Measurements from ENCODE around the gene FAM13A.

FAM13A gene

DNA sequence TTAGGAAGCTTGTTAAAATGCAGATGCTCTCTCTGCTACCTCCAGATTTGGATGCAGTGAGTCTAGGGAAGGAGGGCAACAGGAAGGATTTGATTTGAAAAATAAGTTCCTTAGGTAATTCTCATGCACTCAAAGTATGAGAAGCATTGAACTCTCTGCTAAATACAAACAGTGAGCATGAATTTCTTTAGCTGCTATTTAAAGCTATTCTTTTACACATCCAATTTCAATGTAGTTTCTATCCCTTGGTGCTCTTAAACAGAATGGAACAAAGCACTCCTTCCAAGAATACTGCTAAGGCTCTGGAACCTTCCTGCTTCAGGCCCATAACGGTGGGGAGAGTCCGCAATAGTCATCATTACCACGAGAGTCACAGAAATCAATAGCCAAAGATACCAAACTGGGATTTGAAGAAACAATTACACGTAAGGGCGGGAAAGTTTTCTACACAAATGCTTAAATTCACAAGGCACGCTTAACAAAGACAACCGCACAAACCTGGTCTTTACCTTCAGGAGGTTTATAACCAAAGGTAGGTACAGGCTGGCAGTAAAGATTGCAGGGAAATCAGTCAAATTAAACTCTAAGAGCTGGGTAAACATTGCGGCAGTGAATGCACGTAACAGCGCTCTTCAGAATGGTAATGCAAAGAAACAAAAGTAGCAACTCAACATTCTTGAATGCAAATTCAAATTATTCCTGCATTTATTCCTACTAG is 236.1 kb downstream of the FAM13A start:
- no peak for DNase-seq (ENCODE audit: low read depth)
- TF ChIP-seq, protein P1, sequence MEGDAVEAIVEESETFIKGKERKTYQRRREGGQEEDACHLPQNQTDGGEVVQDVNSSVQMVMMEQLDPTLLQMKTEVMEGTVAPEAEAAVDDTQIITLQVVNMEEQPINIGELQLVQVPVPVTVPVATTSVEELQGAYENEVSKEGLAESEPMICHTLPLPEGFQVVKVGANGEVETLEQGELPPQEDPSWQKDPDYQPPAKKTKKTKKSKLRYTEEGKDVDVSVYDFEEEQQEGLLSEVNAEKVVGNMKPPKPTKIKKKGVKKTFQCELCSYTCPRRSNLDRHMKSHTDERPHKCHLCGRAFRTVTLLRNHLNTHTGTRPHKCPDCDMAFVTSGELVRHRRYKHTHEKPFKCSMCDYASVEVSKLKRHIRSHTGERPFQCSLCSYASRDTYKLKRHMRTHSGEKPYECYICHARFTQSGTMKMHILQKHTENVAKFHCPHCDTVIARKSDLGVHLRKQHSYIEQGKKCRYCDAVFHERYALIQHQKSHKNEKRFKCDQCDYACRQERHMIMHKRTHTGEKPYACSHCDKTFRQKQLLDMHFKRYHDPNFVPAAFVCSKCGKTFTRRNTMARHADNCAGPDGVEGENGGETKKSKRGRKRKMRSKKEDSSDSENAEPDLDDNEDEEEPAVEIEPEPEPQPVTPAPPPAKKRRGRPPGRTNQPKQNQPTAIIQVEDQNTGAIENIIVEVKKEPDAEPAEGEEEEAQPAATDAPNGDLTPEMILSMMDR (IDR thresholded peaks at IDR 0.05; ENCODE audit: control insufficient read depth, insufficient read depth, low read depth, low read length, missing control alignments), result no peak
- no peak overlapping the region for H3K4me3 ChIP-seq (ENCODE audit: control insufficient read depth, low read depth, low read length)

DNA sequence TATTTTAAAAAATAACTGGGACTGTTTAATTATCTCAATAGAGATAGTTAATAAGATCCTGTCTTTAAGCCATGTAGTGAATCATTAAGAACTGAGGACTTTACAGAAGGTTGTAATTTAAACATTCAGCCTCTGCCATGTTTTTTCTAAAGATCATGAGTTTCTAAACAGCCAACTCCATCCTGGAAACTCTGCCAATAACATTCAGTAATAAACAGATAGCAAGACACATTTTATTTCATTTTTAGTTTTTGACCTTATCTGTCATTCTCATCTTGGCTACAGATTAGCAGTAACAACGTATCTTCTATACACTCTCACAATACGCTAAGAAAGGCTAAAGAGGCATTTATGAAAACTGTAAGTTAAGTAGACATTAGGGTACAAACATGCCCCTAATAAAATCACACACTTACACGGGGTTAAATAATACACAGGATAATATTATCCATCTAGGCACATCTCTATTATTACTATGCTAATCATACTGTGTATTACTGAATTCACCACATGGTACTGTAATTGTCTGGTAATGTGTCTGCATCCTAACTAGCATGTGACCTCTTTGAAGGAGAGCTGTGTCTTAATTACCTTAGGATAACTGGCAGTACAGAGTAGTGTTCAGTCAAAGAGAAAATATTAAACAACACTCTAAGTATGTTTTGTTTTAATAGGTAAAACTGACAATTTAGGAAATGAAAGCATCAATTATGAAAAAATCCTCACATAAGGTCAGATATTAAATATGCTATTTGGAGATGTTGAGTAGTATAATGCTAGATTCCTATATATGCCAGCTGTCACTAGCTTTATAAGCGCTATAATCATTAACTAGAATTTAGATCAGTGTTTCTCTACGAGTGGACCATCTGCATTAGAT is 236.9 kb downstream of the FAM13A start:
- no peak overlapping the region for H3K4me3 ChIP-seq (ENCODE audit: control insufficient read depth, low read depth, low read length)
- no peak for DNase-seq (ENCODE audit: low read depth)
- TF ChIP-seq, protein P1 (IDR thresholded peaks at IDR 0.05; ENCODE audit: control insufficient read depth, insufficient read depth, low read depth, low read length, missing control alignments), result no peak

- no peak for DNase-seq (ENCODE audit: low read depth)
- TF ChIP-seq, protein P1 (IDR thresholded peaks at IDR 0.05; ENCODE audit: control insufficient read depth, insufficient read depth, low read depth, low read length, missing control alignments), result peak; percentile 70
- no peak overlapping the region for H3K4me3 ChIP-seq (ENCODE audit: control insufficient read depth, low read depth, low read length)
These were observed 238.1 kb downstream of the FAM13A start for GRCh38 chr4:88818631-88819470.

GRCh38 chr4:88817740-88818139 is 239.2 kb downstream of the FAM13A start:
- DNase-seq (ENCODE audit: low read depth), result no peak
- no peak overlapping the region for H3K4me3 ChIP-seq (ENCODE audit: control insufficient read depth, low read depth, low read length)
- TF ChIP-seq, protein P1 (IDR thresholded peaks at IDR 0.05; ENCODE audit: control insufficient read depth, insufficient read depth, low read depth, low read length, missing control alignments), result no peak

- TF ChIP-seq, protein P1 (IDR thresholded peaks at IDR 0.05; ENCODE audit: control insufficient read depth, insufficient read depth, low read depth, low read length, missing control alignments), result no peak
- no peak overlapping the region for H3K4me3 ChIP-seq (ENCODE audit: control insufficient read depth, low read depth, low read length)
- DNase-seq (ENCODE audit: low read depth), result no peak
These were observed 240.6 kb downstream of the FAM13A start for GRCh38 chr4:88816360-88816759.

GRCh38 chr4:88814043-88814617 is 242.9 kb downstream of the FAM13A start:
- H3K4me3 ChIP-seq (ENCODE audit: control insufficient read depth, low read depth, low read length), result no peak overlapping the region
- DNase-seq (ENCODE audit: low read depth), result no peak
- TF ChIP-seq, protein P1 (IDR thresholded peaks at IDR 0.05; ENCODE audit: control insufficient read depth, insufficient read depth, low read depth, low read length, missing control alignments), result no peak

Data from AG09309 (cell line).